K562 (cell line): Measurements from ENCODE around the gene LMF2. TPM values are rescaled to one million over a fixed set of nuclear protein-coding genes. Genes with fewer than 3 reads are reported as not detected.

Experiments used
- ATAC-seq: fragments of 200-7000 bp; cut with Tn5 transposase; 3 replicates; pipeline ENCODE4 v1.9.1; 2020; ENCODE audit warnings: moderate library complexity
- BruUV-seq: library from RNA; stranded (reverse); fragments of 400-500 nt; replicated peaks from 2 replicates; lab custom pipeline; 2021; lab: Mats Ljungman, UMichigan
- CTCF ChIA-PET: fragments of 300-600 bp; formaldehyde crosslinking; extraction: SDS; loops from one replicate; lab custom pipeline; 2021; ENCODE audit warnings: low intra/inter-chr PET ratio; lab: Yijun Ruan, JAX
- POLR2A ChIA-PET: fragments of 300-600, 350-650 bp; sonication (Branson Sonifier 250); formaldehyde crosslinking; extraction: SDS; loops from one replicate; lab custom pipeline; 2021; ENCODE audit warnings: antibody characterized with exemption, inconsistent platforms; lab: Yijun Ruan, JAX
- DNase-seq, 4 experiments: peaks; one replicate each; pipeline versions ENCODE4 v3.0.0 to v3.0.0-alpha.2; 2011 to 2018; ENCODE audit warnings: low spot score in 3 of 4, mixed read lengths in 3 of 4; ENCODE audit errors: extremely low read depth in 1 of 4
- FAIRE-seq: peaks from 2 replicates; lab custom pipeline; 2011; peaks lifted over from hg19 to GRCh38; lab: Jason Lieb, UNC
- H2AFZ ChIP-seq: 2 replicates; pipeline ENCODE4 v1.6.0; 2011; ENCODE audit warnings: low read depth, low read length, control low read depth, inconsistent platforms
- H3K27ac ChIP-seq: fragments of 200-600 bp; 3 replicates; pipeline ENCODE4 v1.8.0; 2011; ENCODE audit warnings: low read depth, mild to moderate bottlenecking, control low read depth, inconsistent platforms, low read length, moderate library complexity, mixed read lengths; ENCODE audit errors: extremely low read depth
- H3K27me3 ChIP-seq, 2 experiments: fragments of 300-600 bp in 1 of 2; 2 replicates in 1 of 2; 3 replicates in 1 of 2; pipeline versions ENCODE4 v1.6.0 to v1.8.0; 2011; ENCODE audit warnings: inconsistent platforms in 2 of 2, low read length in 2 of 2, mild to moderate bottlenecking in 1 of 2, mixed read lengths in 1 of 2, moderate library complexity in 1 of 2; ENCODE audit not compliant: control insufficient read depth in 2 of 2, insufficient read depth in 2 of 2
- H3K36me3 ChIP-seq: fragments of 300-600 bp; 3 replicates; pipeline ENCODE4 v1.8.0; 2011; ENCODE audit warnings: mild to moderate bottlenecking, low read length, inconsistent platforms; ENCODE audit not compliant: control insufficient read depth, insufficient read depth
- H3K4me1 ChIP-seq, 2 experiments: fragments of 200-600 bp in 1 of 2; replicated peaks in 1 of 2; 2 replicates in 1 of 2; 3 replicates in 1 of 2; pipeline versions ENCODE4 v1.5.1 to v1.8.0; 2011; ENCODE audit warnings: inconsistent platforms in 2 of 2, low read length in 2 of 2, mild to moderate bottlenecking in 1 of 2, mixed read lengths in 1 of 2, moderate library complexity in 1 of 2; ENCODE audit not compliant: control insufficient read depth in 2 of 2, insufficient read depth in 2 of 2
- H3K4me2 ChIP-seq: 2 replicates; pipeline ENCODE4 v1.6.1; 2011; ENCODE audit warnings: low read length, control low read depth, inconsistent platforms, mixed read lengths; ENCODE audit not compliant: insufficient read depth
- H3K4me3 ChIP-seq: fragments of 200-600 bp; sonication (generic), shearing (Covaris generic); 2 replicates; pipeline ENCODE4 v1.5.1; 2016; ENCODE audit warnings: control low read depth, inconsistent platforms
- H3K79me2 ChIP-seq: fragments of 200-600 bp; 3 replicates; pipeline ENCODE4 v1.8.0; 2011; ENCODE audit warnings: low read length, inconsistent platforms; ENCODE audit not compliant: control insufficient read depth, insufficient read depth
- H3K9ac ChIP-seq, 2 experiments: 2 replicates each; pipeline versions ENCODE4 v1.6.0 to v1.6.1; 2011; ENCODE audit warnings: low read depth in 2 of 2, low read length in 2 of 2, control low read depth in 1 of 2, inconsistent platforms in 1 of 2, mild to moderate bottlenecking in 1 of 2, mixed read lengths in 1 of 2; ENCODE audit not compliant: insufficient read depth in 1 of 2
- H3K9me1 ChIP-seq: one replicate; pipeline ENCODE4 v1.6.0; 2011; ENCODE audit warnings: inconsistent platforms, mild to moderate bottlenecking, low read length, moderate library complexity; ENCODE audit not compliant: control insufficient read depth, insufficient read depth
- H3K9me3 ChIP-seq: replicated peaks from 2 replicates; pipeline ENCODE4 v1.5.1; 2011; ENCODE audit warnings: low read depth, low read length, inconsistent platforms; ENCODE audit not compliant: control insufficient read depth, insufficient read depth
- H4K20me1 ChIP-seq: replicated peaks from 2 replicates; pipeline ENCODE4 v1.6.1; 2011; ENCODE audit warnings: low read length, inconsistent platforms, mixed read lengths; ENCODE audit not compliant: control insufficient read depth, insufficient read depth
- SRSF1 ChIP-seq: fragments of 200-400 bp; formaldehyde crosslinking; IDR thresholded peaks from 2 replicates; pipeline ENCODE4 v1.6.1; 2017; ENCODE audit warnings: mild to moderate bottlenecking, low read depth, low read length, moderate library complexity
- TRIM24 ChIP-seq, 2 experiments: fragments of 450-650 bp; IDR thresholded peaks; 2 replicates each; pipeline ENCODE4 v1.6.1; 2016
- WGBS: fragments of 100-300 bp; shearing (Covaris generic); methylation state at CpG from one replicate; pipeline ENCODE4 v1.1.6; 2016; ENCODE audit warnings: low coverage, mixed read lengths; ENCODE audit not compliant: insufficient coverage; ENCODE audit errors: missing lambda C conversion rate; 5-methylcytosine and 5-hydroxymethylcytosine counted together
- in situ Hi-C: fragments of 300-500 bp; cut with MboI; formaldehyde crosslinking; loops from 4 replicates; pipeline ENCODE4 v1.15.0; 2018; ENCODE audit warnings: inconsistent platforms, mixed read lengths
- intact Hi-C: fragments of 100-400 bp; cut with micrococcal nuclease; formaldehyde crosslinking; loops from 2 replicates; pipeline ENCODE4 v1.14.2; 2022
- polyA plus RNA-seq, 8 experiments: library from polyadenylated mRNA; depleted of rRNA in 4 of 8; stranded (reverse) in 5 of 8; unstranded in 3 of 8; fragments of >200 nt; fragmentation: Nextera tagmentation in 2 of 8; fragmentation: Illumina TruSeq in 1 of 8; extraction: Ambion mirVana in 2 of 8; extraction: Trizol in 1 of 8; gene quantifications; 2 replicates each; pipeline versions ENCODE4 v1.2.1 to v1.2.3, GENCODE V29; 2011 to 2014; ENCODE audit warnings: inconsistent platforms in 1 of 8, missing spikeins in 1 of 8
- total RNA-seq, 7 experiments: library from RNA; depleted of rRNA in 6 of 7; stranded (reverse); fragments of >200 nt in 6 of 7; fragmentation: Illumina TruSeq in 2 of 7; extraction: Trizol in 2 of 7; gene quantifications; 2 replicates each; pipeline versions ENCODE4 v1.2.1 to v1.2.3, GENCODE V29; 2011 to 2021; ENCODE audit warnings: low replicate concordance in 1 of 7
- TF ChIP-seq, protein P1 (sequence below), 3 experiments: IDR thresholded peaks in 2 of 3; conservative IDR thresholded peaks in 1 of 3; 2 replicates each; pipeline ENCODE4 v1.5.1; 2011 to 2012; ENCODE audit warnings: low read length in 3 of 3, mild to moderate bottlenecking in 3 of 3, control low read depth in 2 of 3, improper control_type of control experiment in 1 of 3, inconsistent platforms in 1 of 3, low read depth in 1 of 3, mixed read lengths in 1 of 3, moderate library complexity in 1 of 3; ENCODE audit not compliant: insufficient read depth in 2 of 3
- TF ChIP-seq, protein P2 (sequence below): sonication (generic); formaldehyde crosslinking; IDR thresholded peaks from 2 replicates; pipeline ENCODE4 v1.8.1; 2023; ENCODE audit warnings: mild to moderate bottlenecking, missing genetic modification reagents
- TF ChIP-seq, protein P3 (sequence below): sonication (generic); formaldehyde crosslinking; IDR thresholded peaks from 2 replicates; pipeline ENCODE4 v1.8.0; 2023; ENCODE audit warnings: missing genetic modification reagents, mild to moderate bottlenecking, borderline replicate concordance

The LMF2 gene
- total and polyA plus RNA-seq, 9 of the 15 experiments (the other 6 are each of a cell fraction or from before 2014, with no cell fraction given) = 0.08 to 37.1 (median 7.6) TPM

DNA sequence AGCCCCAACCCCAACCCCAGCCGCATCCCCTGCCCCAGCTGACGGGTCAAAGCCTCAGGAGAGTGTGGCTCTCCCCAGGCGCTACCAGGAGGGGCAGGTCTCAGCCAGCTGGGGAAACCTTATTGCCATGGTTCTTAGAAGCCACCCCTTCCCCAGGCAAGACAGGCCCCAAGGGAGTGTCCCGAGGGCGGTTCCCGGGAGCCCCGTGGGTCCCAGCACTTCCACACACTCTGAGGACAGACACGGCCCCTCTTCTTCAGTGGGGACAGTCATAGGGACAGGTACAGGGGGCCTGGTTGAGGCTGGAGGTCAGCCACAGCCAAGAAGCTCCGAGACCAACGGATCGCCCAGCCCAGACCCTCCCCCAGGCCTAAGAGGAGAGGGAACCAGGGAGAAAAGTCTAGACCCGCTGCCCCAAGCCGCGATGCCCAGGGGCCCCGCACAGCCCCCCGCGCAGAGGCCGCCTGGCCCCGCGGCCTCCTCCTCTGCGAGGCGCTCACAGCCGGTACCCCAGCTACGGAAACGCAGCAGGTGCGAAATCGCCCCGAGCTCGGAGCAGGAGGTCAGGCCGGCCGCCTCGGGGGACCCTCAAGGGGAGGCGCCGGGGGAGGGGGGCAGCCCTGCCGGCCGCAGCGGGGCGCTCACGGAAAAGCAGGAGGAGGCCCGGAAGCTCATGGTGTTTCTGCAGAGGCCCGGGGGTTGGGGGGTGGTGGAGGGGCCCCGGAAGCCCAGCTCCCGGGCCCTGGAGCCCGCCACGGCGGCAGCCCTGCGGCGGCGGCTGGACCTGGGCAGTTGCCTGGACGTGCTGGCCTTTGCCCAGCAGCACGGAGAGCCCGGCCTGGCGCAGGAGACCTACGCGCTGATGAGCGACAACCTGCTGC is 40.8 kb upstream of the LMF2 start:
- Histone ChIP-seq H3K9me3 (no peaks in the 10 kb centered on the region), H4K20me1 (no peaks in the 10 kb centered on the region), H3K4me2 (no peak overlapping the region), H3K36me3 (no peaks in the 10 kb centered on the region), H3K4me1 (peaks cover 0 to 38% of the 10 kb centered on the region in 2 experiments; a peak in 3 of 5 replicates), H2AFZ (no peak overlapping the region), H3K9ac (no peak overlapping the region), H3K9me1 (no peaks in the 10 kb centered on the region), H3K79me2 (no peaks in the 10 kb centered on the region), H3K27ac (no peak overlapping the region), H3K4me3 (no peak overlapping the region), H3K27me3 (peaks cover 0 to 11% of the 10 kb centered on the region in 2 experiments; a peak in 1 of 5 replicates)
- ATAC-seq (no peak), DNase-seq (no peak), FAIRE-seq (no peak)
- CTCF ChIA-PET = no interaction called here
- no TSS peak for BruUV-seq
- intact Hi-C loops (no loop called here), in situ Hi-C loops (no loop called here)
- WGBS = 86% methylated on average over 5 of the region's 56 CpGs
- POLR2A ChIA-PET = interaction anchor here (0.5 kb wide), 1 partner anchor 15 kb away, joined by 3 read pairs; no protein-coding TSS in a partner anchor
- TF ChIP-seq, protein P1, sequence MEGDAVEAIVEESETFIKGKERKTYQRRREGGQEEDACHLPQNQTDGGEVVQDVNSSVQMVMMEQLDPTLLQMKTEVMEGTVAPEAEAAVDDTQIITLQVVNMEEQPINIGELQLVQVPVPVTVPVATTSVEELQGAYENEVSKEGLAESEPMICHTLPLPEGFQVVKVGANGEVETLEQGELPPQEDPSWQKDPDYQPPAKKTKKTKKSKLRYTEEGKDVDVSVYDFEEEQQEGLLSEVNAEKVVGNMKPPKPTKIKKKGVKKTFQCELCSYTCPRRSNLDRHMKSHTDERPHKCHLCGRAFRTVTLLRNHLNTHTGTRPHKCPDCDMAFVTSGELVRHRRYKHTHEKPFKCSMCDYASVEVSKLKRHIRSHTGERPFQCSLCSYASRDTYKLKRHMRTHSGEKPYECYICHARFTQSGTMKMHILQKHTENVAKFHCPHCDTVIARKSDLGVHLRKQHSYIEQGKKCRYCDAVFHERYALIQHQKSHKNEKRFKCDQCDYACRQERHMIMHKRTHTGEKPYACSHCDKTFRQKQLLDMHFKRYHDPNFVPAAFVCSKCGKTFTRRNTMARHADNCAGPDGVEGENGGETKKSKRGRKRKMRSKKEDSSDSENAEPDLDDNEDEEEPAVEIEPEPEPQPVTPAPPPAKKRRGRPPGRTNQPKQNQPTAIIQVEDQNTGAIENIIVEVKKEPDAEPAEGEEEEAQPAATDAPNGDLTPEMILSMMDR (IDR thresholded peaks at IDR 0.05 in 2 of 3, conservative IDR thresholded peaks at IDR 0.05 in 1 of 3; ENCODE audit: insufficient read depth in 2 of 3, low read depth in 1 of 3, low read length in 3 of 3) = no peak
- TF ChIP-seq, protein P2, sequence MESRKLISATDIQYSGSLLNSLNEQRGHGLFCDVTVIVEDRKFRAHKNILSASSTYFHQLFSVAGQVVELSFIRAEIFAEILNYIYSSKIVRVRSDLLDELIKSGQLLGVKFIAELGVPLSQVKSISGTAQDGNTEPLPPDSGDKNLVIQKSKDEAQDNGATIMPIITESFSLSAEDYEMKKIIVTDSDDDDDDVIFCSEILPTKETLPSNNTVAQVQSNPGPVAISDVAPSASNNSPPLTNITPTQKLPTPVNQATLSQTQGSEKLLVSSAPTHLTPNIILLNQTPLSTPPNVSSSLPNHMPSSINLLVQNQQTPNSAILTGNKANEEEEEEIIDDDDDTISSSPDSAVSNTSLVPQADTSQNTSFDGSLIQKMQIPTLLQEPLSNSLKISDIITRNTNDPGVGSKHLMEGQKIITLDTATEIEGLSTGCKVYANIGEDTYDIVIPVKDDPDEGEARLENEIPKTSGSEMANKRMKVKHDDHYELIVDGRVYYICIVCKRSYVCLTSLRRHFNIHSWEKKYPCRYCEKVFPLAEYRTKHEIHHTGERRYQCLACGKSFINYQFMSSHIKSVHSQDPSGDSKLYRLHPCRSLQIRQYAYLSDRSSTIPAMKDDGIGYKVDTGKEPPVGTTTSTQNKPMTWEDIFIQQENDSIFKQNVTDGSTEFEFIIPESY (CRISPR knock-in tag) = peak; percentile 97
- TF ChIP-seq, protein P3, sequence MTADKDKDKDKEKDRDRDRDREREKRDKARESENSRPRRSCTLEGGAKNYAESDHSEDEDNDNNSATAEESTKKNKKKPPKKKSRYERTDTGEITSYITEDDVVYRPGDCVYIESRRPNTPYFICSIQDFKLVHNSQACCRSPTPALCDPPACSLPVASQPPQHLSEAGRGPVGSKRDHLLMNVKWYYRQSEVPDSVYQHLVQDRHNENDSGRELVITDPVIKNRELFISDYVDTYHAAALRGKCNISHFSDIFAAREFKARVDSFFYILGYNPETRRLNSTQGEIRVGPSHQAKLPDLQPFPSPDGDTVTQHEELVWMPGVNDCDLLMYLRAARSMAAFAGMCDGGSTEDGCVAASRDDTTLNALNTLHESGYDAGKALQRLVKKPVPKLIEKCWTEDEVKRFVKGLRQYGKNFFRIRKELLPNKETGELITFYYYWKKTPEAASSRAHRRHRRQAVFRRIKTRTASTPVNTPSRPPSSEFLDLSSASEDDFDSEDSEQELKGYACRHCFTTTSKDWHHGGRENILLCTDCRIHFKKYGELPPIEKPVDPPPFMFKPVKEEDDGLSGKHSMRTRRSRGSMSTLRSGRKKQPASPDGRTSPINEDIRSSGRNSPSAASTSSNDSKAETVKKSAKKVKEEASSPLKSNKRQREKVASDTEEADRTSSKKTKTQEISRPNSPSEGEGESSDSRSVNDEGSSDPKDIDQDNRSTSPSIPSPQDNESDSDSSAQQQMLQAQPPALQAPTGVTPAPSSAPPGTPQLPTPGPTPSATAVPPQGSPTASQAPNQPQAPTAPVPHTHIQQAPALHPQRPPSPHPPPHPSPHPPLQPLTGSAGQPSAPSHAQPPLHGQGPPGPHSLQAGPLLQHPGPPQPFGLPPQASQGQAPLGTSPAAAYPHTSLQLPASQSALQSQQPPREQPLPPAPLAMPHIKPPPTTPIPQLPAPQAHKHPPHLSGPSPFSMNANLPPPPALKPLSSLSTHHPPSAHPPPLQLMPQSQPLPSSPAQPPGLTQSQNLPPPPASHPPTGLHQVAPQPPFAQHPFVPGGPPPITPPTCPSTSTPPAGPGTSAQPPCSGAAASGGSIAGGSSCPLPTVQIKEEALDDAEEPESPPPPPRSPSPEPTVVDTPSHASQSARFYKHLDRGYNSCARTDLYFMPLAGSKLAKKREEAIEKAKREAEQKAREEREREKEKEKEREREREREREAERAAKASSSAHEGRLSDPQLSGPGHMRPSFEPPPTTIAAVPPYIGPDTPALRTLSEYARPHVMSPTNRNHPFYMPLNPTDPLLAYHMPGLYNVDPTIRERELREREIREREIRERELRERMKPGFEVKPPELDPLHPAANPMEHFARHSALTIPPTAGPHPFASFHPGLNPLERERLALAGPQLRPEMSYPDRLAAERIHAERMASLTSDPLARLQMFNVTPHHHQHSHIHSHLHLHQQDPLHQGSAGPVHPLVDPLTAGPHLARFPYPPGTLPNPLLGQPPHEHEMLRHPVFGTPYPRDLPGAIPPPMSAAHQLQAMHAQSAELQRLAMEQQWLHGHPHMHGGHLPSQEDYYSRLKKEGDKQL (CRISPR knock-in tag) = no peak
- TF ChIP-seq TRIM24 (IDR thresholded peaks at IDR 0.05) (no peak), SRSF1 (no peak)
